Loucy (cell line): Measurements from ENCODE around the gene PLXNA4.

Source experiments
- H2AFZ ChIP-seq: fragments of 200-600 bp; sonication (generic); 2 replicates; pipeline ENCODE4 v1.6.0; 2016; ENCODE audit warnings: antibody characterized with exemption, mild to moderate bottlenecking, low read length, moderate library complexity
- H3F3A ChIP-seq: fragments of 200-600 bp; 2 replicates; pipeline ENCODE4 v1.6.0; 2016; ENCODE audit warnings: antibody characterized with exemption, low read depth, mild to moderate bottlenecking
- H3K27me3 ChIP-seq: fragments of 200-600 bp; sonication (generic); 2 replicates; pipeline ENCODE4 v1.6.1; 2014; ENCODE audit warnings: low read length, mild to moderate bottlenecking; ENCODE audit not compliant: insufficient read depth, poor library complexity, severe bottlenecking
- H3K36me3 ChIP-seq: fragments of 200-600 bp; sonication (generic); 2 replicates; pipeline ENCODE4 v1.6.1; 2016; ENCODE audit warnings: low read length; ENCODE audit not compliant: insufficient read depth
- H3K4me1 ChIP-seq: fragments of 200-600 bp; sonication (generic); 2 replicates; pipeline ENCODE4 v1.5.1; 2014; ENCODE audit warnings: low read length, mild to moderate bottlenecking; ENCODE audit not compliant: insufficient read depth, poor library complexity, severe bottlenecking
- H3K4me2 ChIP-seq: fragments of 200-600 bp; sonication (generic); 2 replicates; pipeline ENCODE4 v1.6.0; 2014; ENCODE audit warnings: antibody characterized with exemption, low read length, low read depth, mild to moderate bottlenecking; ENCODE audit not compliant: poor library complexity, severe bottlenecking
- H3K4me3 ChIP-seq: fragments of 200-600 bp; sonication (generic); 2 replicates; pipeline ENCODE4 v1.5.1; 2014; ENCODE audit warnings: low read length, mild to moderate bottlenecking, mixed read lengths; ENCODE audit not compliant: poor library complexity, severe bottlenecking
- H3K79me2 ChIP-seq: fragments of 200-600 bp; sonication (generic); 2 replicates; pipeline ENCODE4 v1.6.1; 2014; ENCODE audit warnings: low read length; ENCODE audit not compliant: insufficient read depth
- H3K9ac ChIP-seq: fragments of 200-600 bp; sonication (generic); 2 replicates; pipeline ENCODE4 v1.6.0; 2014; ENCODE audit warnings: mild to moderate bottlenecking, low read depth, low read length, moderate library complexity; ENCODE audit not compliant: poor library complexity, severe bottlenecking
- H3K9me2 ChIP-seq: fragments of 200-600 bp; sonication (generic); replicated peaks from 2 replicates; pipeline ENCODE4 v1.6.1; 2016; ENCODE audit warnings: low read depth, low read length, mixed read lengths
- H3K9me3 ChIP-seq: fragments of 200-600 bp; sonication (generic); 2 replicates; pipeline ENCODE4 v1.6.1; 2014; ENCODE audit warnings: mild to moderate bottlenecking, antibody characterized with exemption, low read length, low read depth; ENCODE audit not compliant: insufficient read depth
- H4K20me1 ChIP-seq: fragments of 200-600 bp; sonication (generic); 2 replicates; pipeline ENCODE4 v1.6.0; 2014; ENCODE audit warnings: antibody characterized with exemption, low read length, mild to moderate bottlenecking; ENCODE audit not compliant: insufficient read depth, poor library complexity, severe bottlenecking
- CTCF ChIP-seq: fragments of 200-600 bp; sonication (generic); conservative IDR thresholded peaks from 2 replicates; pipeline ENCODE4 v1.5.1; 2014; ENCODE audit warnings: mild to moderate bottlenecking, antibody characterized with exemption, low read length
- EZH2phosphoT487 ChIP-seq: fragments of 200-600 bp; IDR thresholded peaks from 2 replicates; pipeline ENCODE4 v1.6.1; 2018; ENCODE audit warnings: antibody characterized with exemption, mild to moderate bottlenecking, moderate library complexity, borderline replicate concordance

Gene PLXNA4

GRCh38 chr7:132367795-132368194 lies 208.5 kb downstream of the PLXNA4 start:
- Histone ChIP-seq H3K9ac (no peak overlapping the region), H3F3A (no peaks in the 10 kb centered on the region), H3K9me2 (no peaks in the 10 kb centered on the region), H3K4me2 (no peak overlapping the region), H4K20me1 (no peaks in the 10 kb centered on the region), H3K79me2 (no peaks in the 10 kb centered on the region), H2AFZ (no peak overlapping the region), H3K36me3 (no peaks in the 10 kb centered on the region), H3K4me3 (no peak overlapping the region), H3K9me3 (no peaks in the 10 kb centered on the region), H3K27me3 (no peaks in the 10 kb centered on the region), H3K4me1 (no peaks in the 10 kb centered on the region)
- no peak for TF ChIP-seq CTCF
- no peak for TF ChIP-seq EZH2phosphoT487

- H3K9me2 ChIP-seq = no peaks in the 10 kb centered on the region
- no peak overlapping the region for H3K4me3 ChIP-seq
- H3K9ac ChIP-seq = no peak overlapping the region
- no peaks in the 10 kb centered on the region for H4K20me1 ChIP-seq
- no peaks in the 10 kb centered on the region for H3K9me3 ChIP-seq
- H3K27me3 ChIP-seq = no peaks in the 10 kb centered on the region
- TF ChIP-seq EZH2phosphoT487 (no peak), CTCF (no peak)
- no peaks in the 10 kb centered on the region for H3K4me1 ChIP-seq
- no peaks in the 10 kb centered on the region for H3F3A ChIP-seq
- H3K4me2 ChIP-seq = no peak overlapping the region
- H2AFZ ChIP-seq = no peak overlapping the region
- H3K79me2 ChIP-seq = no peaks in the 10 kb centered on the region
- H3K36me3 ChIP-seq = no peaks in the 10 kb centered on the region
Observed at GRCh38 chr7:132367004-132367403, 209.3 kb downstream of the PLXNA4 start.

DNA sequence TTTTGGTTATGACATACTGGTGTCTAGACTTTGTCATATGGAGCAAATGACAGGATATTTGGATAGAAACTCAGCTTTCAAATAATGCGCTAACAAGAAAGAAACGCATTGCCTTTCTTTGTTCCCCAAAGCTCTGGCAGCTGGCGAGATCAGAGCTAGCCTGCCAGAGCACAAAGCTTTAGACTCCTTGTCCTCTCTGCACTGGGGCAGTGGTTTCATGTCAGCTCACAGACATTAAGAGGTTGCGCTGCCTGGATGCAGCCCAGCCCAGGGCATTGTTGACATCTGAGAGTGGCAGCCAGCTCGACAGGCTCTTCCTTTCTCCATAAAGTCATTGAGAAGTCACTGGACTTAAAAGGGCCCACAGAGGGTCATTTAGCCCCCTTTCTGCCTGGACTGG lies 212.0 kb downstream of the PLXNA4 start:
- Histone ChIP-seq H4K20me1 (no peaks in the 10 kb centered on the region), H3F3A (no peaks in the 10 kb centered on the region), H2AFZ (no peak overlapping the region), H3K9me3 (no peaks in the 10 kb centered on the region), H3K9me2 (no peaks in the 10 kb centered on the region), H3K9ac (no peak overlapping the region), H3K4me1 (no peaks in the 10 kb centered on the region), H3K79me2 (no peaks in the 10 kb centered on the region), H3K4me2 (no peak overlapping the region), H3K36me3 (no peaks in the 10 kb centered on the region), H3K27me3 (no peaks in the 10 kb centered on the region), H3K4me3 (no peak overlapping the region)
- TF ChIP-seq CTCF = no peak
- TF ChIP-seq EZH2phosphoT487 = no peak
